Stimulated activated CD8-positive, alpha-beta memory T cell treated with anti-CD3 and anti-CD28 coated beads, Interleukin-12 subunit alpha, Interleukin-12 subunit beta, amount 100 ng/mL, for 1 hour (primary cell): ENCODE measurements around the gene ZIC1.

Source experiments
- DNase-seq: peaks from one replicate; pipeline ENCODE4 v3.0.0-alpha.2; 2020; ENCODE audit warnings: low read depth

ZIC1 gene

DNA sequence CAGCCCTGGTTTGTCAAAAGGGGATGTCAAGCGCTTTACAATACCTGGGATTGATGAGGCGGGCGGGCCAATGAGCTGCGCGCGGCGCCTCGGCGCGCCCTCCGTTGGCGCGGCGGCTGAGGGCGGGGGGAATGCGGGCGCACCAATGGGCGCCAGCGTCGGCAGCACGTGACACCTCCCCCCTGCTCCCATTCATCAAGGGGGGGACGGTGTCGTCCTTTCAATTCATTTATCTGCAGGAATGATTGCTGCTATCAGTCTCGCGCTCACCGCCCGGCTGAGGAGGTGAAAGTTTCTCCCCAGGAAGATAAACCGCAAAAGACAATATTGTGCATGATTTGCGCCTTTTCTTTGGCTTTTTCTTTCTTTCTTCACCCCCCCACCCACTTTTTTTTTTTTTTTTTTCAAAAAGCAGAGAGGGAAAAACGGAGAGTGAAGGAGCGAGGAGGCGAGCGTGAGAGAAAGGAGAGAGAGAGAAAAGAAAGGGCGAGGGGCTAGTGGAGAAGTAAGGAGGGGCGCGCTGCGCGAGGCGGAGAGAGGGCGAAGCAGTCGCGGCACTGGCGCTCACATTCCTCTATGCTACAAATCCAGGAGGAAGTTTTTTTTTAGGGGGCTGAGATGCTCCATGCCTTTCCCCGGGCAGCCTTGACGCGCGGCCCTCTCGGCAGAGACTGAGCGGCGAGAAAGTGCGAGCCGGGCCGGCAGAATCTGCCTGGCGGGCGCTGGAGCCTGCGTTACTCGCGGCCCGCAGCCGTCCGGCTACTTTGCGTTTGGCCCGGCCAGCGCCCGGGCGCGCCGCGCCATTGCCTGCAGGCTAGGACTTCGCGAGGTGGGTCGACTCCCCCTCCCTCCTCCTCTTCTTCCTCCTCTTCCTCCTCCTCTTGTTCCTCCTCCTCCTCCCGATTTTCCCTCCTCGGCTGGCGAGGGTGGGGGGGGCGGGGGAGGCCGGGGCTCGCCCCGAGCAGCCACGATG lies at the start of gene ZIC1:
TSS of gene ZIC1 (plus strand) at position 223 of the 973 bp plus-strand sequence. CDS start at position 971, 748 bp downstream.
- no peak for DNase-seq

DNA sequence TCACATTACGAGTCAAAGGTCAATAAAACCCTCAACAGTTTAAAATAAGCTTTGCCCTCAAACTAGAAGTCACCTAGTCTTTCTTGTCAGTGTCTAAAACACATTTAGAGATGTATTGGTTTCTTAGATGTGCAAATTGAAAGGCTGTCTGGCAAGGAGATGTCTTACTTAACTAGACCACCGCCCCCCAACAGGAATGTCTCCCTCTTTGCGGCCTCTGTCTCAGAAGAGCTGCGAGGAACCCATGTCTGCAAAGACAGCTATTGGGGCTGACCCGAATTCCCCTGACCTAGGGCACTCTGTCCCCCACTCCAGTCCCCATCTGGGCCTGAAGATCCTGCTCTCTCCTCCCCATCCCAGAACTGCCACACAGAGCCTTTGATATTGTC lies 49.1 kb upstream of the ZIC1 start:
- no peak for DNase-seq

DNA sequence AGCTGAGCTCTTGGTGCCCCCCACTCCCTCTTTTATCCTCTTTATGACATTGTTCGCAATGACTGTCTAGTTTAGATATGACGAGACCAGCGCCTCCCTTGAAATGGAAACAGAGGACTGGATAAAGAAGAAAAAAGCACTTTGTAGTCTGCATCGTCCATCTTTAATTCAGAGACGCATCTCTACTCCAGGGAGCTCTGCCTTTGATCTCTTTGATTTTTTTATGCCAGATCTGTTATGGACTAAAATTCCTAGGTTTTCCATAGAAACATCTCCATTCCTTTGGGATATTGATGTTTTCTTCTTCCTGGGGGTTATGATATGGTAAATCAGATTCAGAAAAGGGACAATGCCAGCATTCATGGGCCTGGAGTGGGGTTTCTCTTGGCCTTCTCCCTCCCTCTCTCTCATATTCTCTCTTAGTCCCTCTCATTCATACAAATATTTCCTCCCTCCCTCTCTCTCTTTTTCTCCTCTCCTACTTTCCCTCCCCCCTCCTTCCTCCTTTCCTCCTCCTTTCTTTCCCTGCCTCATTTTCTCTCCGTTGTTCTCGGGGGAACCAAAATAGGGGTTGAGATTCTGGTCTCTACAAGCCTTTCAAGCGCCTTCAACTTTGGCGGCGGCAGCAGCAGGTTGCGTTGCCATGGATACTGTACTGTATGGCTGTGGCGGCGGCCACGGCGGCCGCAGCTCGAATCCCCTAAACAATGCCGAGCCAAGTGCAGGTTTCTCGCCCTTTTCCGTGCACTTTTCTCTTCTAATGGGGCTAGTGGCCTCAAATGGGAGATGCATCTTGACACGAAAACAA lies 48.3 kb upstream of the ZIC1 start:
- no peak for DNase-seq

- DNase-seq = no peak
Observed at GRCh38 chr3:147361454-147362420, 47.4 kb upstream of the ZIC1 start.

GRCh38 chr3:147364771-147365170 lies 44.4 kb upstream of the ZIC1 start:
- DNase-seq = no peak

DNA sequence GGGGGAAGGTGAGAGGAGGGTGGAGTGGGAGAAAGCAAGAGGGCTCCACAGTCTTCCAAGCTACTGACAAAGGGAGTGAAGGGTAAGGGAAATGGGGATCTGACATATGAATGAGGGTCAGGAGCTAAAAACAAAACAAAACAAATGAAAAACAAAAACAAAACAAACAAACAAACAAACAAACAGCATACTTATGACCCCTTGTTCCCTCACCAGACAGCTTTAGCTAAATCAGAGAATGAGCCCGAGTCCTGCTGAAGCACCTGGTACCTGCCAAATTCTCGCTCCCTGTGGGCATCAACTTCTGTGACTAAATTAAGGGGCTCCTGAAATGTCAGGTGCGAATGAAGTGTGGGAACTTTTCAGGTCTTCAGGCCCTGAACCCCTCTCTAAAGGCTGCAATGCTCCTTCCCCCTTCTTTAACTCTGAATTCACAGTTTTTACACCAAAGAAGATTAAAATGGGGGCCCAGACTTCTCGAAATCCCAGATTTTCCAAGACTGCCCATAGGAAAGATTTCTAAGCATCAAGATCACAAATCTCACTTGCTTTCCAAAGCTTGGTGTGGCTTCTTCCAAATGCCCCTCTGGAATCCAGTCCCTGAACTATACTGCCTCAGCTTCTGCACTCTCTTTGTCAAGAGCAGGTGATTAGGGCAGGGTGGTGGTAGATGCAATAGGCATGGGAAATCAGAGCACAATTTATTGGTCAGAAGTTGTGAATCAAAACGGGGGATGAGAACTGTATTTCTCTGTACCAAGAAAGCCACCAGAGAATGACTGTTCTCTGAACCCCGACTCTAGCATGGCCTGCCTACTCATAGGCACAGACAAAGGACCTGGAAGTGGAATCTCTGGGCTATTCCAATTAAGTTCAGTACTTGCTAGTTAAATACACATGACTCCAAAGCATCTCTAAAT lies 43.7 kb upstream of the ZIC1 start:
- no peak for DNase-seq

DNA sequence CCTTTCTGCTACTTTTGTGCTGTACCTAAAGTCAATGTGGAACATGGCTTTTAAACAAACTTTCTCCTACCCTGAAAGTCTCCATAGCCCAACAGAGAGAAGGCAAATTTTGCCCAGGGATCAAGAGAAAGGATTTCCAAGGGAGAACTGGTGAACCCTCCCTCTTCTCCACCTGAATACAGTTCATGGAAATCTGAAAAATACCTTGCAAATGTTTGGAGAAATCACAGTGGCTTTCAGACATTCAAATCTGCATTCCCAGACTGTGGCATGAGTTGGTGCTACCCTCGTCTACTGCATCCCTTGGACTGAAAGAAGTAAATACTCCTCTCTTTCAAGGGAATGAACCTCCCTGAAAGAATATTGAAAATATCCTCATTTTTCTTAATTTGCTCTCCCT lies 41.5 kb upstream of the ZIC1 start:
- DNase-seq = no peak

DNA sequence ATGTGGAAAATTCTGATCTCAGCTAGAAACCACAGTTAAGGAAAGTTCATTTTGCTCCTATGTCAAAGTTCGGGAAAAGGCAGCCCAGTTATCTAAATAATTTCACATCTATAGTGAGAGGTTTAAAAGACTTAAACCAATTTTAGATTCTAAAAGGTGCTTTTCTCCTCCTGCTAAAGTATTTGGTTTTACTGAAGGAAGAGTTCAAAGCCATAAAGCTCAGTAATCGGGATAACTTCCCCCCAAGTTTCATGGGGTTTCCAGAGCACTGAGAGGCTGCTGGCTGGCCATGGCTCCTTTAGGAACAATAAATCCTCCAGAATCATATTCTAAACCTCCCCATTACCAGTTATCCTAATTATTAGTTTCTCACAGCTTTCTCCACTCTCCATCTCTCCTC lies 41.0 kb upstream of the ZIC1 start:
- no peak for DNase-seq

DNA sequence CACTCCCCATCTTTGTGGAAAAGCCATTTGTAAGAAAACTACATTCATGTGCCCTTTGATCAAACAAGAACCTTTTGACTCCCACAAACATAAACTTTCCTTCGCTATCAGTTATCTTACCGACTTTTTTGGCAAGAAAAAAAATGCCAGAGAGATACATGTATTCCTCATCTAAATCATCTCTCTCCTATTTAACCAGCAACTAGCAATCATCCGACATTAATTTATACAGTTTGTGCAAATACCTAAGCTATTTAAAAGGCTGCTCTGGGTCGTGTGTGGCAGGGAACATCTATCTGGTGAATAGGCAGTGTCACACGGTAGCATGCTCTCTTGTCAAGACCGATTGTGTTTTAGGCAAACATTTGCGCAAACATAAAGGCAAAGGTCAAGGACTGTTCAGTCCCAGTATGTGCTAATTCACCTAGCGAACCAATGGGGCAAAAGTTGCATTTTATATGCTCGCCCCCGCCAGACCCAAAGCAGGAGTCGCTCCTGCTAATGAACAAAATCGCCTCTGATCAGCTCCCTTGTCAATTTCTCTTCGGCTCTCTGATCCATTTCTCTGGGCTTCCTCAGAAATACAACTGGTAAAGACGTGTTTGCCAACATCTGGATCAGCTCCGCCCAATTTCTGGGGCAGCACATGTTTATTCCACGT lies 40.5 kb upstream of the ZIC1 start:
- DNase-seq = no peak

DNA sequence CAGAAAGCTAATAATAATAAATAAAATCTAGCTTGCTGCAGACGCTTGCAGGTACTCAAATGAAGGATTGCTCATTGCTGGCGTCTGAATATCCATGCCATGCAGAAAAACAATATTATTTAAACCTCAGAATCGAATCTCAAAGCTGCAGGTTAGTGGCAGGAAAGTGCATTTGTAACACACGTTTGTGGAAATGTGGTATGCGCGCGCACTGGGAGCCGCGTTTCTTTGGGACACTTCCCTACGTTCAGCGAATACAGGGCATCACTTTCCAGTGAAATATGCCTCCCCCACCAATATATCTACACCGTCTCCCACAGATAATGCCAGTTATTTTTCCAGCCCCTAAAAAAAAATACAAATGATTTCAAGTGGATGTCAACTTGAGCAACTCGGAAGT lies 39.9 kb upstream of the ZIC1 start:
- DNase-seq = no peak

DNA sequence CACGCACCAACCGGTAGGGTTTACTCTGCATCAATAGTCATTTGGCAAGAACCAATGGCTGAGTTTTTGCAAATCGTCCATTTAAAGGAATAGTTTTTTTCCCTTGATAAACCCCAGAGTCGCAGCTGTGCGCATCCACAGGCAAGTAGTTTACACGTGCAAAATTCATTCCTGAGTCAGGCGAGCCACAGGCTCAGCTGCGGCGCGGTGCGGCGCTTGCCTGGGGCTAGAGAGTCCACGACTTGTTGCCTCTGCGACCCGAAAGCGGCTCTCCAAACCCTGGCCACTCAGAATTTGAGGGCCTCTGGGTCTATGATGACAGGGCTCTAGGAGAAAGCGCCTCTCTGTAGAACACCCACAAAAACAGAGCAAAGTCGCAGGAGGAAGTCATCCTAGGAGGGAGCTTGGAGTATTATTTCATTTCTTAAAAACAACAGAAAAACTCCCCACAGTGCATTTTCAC lies 39.5 kb upstream of the ZIC1 start:
- DNase-seq = no peak

DNA sequence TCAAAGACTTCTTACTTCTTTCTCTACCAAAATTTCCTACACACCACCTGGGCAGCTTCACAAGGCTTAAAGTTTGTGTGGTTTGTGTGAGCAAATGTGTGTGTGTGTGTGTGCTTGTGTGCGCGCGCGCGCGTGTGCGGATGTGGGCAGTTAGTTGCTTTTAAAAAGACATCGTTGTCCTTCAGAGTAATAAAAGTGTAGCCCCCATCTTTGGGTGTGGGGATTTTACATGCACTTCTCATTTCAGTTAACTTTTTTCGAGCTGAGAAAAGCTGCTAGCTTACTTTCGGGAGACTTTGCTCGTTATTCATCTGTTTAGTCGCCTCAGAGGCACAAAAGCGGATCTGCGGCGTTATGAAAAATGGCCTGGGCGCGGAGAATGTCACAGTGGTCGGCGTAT lies 38.8 kb upstream of the ZIC1 start:
- DNase-seq = no peak

DNA sequence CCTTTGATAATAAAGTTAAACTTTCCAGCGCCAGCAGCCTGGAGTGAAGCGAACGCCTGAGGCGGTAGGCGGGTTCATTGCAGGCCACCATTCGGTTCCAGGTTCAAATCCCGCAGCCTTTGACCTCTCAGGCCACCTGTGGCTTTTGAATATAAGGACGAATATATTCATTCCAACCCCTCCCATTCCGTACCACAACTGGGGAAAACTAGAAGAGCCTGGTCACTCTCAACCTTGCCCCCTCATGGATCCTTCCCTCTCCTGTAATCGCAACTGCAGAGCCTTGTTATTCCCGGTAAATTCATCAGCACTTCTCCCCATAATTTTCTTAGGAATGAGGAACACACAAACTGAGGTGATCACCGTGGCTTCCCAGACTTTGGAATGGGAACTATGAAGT lies 38.0 kb upstream of the ZIC1 start:
- DNase-seq = no peak

- no peak for DNase-seq
Observed at GRCh38 chr3:147371771-147372340, 37.3 kb upstream of the ZIC1 start.

GRCh38 chr3:147372525-147373027 lies 36.6 kb upstream of the ZIC1 start:
- DNase-seq = no peak

DNA sequence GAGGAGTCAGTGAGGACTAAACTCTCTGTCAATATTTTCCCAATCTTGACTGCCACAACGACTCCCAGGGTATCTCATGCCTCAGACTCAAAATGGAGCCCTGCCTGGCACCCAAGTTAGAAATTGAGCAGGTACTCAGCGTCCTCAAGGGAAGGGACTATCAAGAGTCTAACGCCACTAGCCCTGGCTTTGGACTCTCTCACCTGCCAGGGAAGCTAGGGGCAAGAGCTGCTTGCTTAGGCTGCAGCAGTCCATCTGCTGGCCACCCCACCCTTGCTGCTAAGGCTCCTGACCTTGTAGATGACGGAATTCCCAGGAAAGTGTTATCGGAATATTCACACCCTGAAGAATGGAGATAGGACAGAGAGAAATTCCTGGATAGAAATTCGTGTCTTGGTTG lies 35.9 kb upstream of the ZIC1 start:
- no peak for DNase-seq

GRCh38 chr3:147377412-147378367 lies 31.5 kb upstream of the ZIC1 start:
- no peak for DNase-seq

- no peak for DNase-seq
Observed at GRCh38 chr3:147379651-147380050, 29.5 kb upstream of the ZIC1 start.
